ENCODE measurements around the gene MCF2L.
A peak's percentile ranks its signal among the peaks of the same experiment; 100 is the strongest.

The MCF2L gene

GRCh38 chr13:112962911-112963625 is 5.9 kb upstream of the MCF2L start:
- no peak for TF ChIP-seq JUND (IDR thresholded peaks at IDR 0.05; ENCODE audit: low read depth)
- DNase-seq (ENCODE audit: low read depth in 1 of 2, low spot score in 1 of 2) = no peak
- in situ Hi-C loops (cut with HindIII; ENCODE audit: low pct_unique_long_range_greater_than_20kb, low sequenced_read_pairs) = no loop called here

DNA sequence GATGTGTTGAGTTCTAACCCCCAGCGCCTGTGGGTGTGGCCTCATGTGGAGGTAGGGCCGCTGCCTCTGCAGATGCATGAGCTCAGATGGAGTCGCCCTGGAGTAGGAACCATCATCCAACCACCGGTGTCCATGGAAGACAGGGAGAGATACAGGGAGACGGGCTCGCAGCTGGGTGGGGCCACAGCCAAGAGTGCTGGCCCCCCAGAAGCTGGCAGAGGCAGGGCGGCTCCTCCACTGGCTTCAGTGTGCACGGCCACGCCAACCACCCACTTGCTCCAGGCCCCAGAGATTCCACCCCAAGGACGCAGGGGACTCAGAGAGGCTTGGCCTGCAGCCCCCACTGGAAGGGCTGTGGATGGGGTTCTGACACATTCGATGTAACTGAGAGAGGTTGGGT is 5.4 kb upstream of the MCF2L start:
- DNase-seq (ENCODE audit: low read depth in 1 of 2, low spot score in 1 of 2) = no peak
- in situ Hi-C loops (cut with HindIII; ENCODE audit: low pct_unique_long_range_greater_than_20kb, low sequenced_read_pairs) = no loop called here
- TF ChIP-seq JUND (IDR thresholded peaks at IDR 0.05; ENCODE audit: low read depth) = no peak

DNA sequence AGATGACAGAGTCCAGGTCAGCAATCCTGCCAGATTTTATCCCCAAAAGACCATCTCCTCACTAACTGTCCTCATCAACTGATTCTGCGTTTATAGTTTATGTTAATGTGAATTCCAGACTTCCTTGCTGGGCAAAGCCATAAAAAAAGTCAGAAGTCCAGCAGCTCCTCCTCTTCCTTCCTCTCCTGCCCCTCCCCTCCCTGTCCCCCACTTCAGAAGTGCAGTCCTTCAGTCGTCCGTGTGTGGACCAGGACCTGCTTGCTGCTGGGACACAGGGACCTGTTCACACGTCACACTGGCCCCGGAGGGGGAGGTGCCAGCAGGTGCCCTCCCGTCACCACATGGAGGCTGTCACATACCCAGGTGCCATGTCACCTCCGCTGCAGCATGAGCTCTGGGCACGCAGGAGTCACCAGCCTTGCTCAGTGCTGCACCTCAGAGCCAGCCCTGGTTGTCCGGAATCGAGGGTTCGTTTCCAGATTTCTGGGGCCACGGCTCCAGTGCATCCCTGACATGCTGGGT is 4.0 kb upstream of the MCF2L start:
- in situ Hi-C loops (cut with HindIII; ENCODE audit: low pct_unique_long_range_greater_than_20kb, low sequenced_read_pairs) = no loop called here
- TF ChIP-seq JUND (IDR thresholded peaks at IDR 0.05; ENCODE audit: low read depth) = no peak
- no peak for DNase-seq (ENCODE audit: low read depth in 1 of 2, low spot score in 1 of 2)

- in situ Hi-C loops (cut with HindIII; ENCODE audit: low pct_unique_long_range_greater_than_20kb, low sequenced_read_pairs) = no loop called here
- no peak for TF ChIP-seq JUND (IDR thresholded peaks at IDR 0.05; ENCODE audit: low read depth)
- no peak for DNase-seq (ENCODE audit: low read depth in 1 of 2, low spot score in 1 of 2)
These were observed 3.4 kb upstream of the MCF2L start for GRCh38 chr13:112965573-112966115.

GRCh38 chr13:112966776-112967175 is 2.2 kb upstream of the MCF2L start:
- in situ Hi-C loops (cut with HindIII; ENCODE audit: low pct_unique_long_range_greater_than_20kb, low sequenced_read_pairs) = no loop called here
- DNase-seq (ENCODE audit: low read depth in 1 of 2, low spot score in 1 of 2) = no peak
- TF ChIP-seq JUND (IDR thresholded peaks at IDR 0.05; ENCODE audit: low read depth) = no peak

DNA sequence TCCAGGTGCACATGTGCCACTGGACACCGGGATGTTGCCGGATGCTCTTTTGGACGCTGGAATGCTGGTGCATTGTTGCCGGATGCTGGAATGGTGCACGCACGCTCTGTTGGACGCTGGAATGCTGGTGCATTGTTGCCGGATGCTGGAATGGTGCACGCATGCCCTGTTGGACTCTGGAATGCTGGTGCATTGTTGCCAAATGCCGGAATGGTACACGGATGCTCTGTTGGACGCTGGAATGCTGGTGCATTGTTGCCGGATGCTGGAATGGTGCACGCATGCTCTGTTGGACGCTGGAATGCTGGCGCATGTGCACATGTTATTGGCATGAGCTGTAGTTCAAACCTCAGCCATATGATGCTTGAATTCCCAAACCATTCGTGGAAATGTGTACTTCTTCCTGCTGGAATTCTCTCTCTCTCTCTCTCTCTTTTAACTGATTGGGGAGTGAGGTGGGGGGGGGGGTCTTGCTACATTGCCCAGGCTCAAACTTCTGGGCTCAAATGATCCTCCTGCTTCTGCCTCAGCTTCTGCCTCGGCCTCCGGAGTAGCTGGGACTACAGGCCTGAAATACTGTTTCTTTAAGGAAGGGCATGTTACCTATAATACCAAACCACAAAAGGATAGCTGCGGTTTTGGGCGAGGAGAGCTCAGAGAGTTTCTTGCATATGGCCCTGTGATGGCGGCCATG is 1.2 kb upstream of the MCF2L start:
- TF ChIP-seq JUND (IDR thresholded peaks at IDR 0.05; ENCODE audit: low read depth) = no peak
- DNase-seq (ENCODE audit: low read depth in 1 of 2, low spot score in 1 of 2) = no peak
- in situ Hi-C loops (cut with HindIII; ENCODE audit: low pct_unique_long_range_greater_than_20kb, low sequenced_read_pairs) = no loop called here

DNA sequence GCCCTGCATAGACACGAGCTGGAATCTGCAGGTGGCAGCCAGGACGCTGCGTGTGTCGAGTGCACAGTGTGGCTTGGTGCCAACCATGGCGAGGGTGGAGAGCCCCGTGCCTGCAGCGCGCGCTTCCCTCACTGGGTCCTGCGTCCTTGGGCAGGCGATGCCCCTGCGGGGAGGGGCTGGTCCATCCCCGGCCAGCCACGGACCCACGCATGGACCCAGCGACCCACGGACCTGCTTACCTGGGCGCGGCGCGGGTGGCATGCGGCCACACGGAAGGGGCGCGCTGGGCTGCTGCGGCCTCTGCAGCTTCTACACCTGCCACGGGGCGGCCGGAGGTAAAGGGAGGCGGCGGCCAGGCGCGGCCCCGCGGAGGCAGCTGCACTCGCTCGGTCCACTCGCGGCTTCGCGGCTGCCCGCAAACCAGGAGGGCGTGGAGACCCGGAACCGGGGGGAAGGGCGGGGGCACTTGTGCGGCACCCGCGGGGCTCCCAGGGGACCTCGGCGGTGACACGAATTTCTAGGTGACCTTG is 569 bp upstream of the MCF2L start:
- peak; percentile 73 to 74 for DNase-seq (ENCODE audit: low read depth in 1 of 2, low spot score in 1 of 2)
- in situ Hi-C loops (cut with HindIII; ENCODE audit: low pct_unique_long_range_greater_than_20kb, low sequenced_read_pairs) = no loop called here
- no peak for TF ChIP-seq JUND (IDR thresholded peaks at IDR 0.05; ENCODE audit: low read depth)

DNA sequence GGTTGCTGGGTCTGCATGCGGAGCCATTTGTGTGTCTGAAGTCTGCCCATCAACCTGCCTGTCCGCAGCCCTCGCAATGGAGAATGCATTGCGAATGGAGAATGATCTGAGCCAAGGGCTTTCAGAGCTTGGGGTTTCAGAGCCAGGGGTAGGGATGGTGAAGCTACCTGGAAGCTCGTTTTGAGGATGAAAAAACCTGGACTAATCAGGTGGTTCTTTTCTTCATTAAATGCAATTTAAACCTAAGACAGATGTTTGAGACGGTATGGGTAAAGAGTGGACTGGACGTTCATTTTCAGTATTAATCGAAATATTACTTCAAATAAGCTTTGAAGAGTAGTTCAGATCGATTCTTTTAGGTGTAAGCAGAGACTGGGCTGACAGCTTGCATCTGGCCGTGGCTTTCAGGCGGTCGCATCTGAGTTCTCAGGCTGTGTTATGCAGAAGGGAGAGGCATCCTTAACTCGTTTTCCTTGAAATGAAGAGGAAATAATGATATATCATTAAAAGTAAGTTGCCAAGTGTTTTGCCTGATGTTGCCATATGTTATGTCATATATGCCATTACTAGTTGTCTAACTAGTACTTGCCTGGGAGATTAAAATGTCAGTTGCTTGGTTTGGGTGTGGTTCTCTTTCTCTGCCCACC is 801 bp downstream of the MCF2L start:
- no peak for DNase-seq (ENCODE audit: low read depth in 1 of 2, low spot score in 1 of 2)
- in situ Hi-C loops (cut with HindIII; ENCODE audit: low pct_unique_long_range_greater_than_20kb, low sequenced_read_pairs) = no loop called here

DNA sequence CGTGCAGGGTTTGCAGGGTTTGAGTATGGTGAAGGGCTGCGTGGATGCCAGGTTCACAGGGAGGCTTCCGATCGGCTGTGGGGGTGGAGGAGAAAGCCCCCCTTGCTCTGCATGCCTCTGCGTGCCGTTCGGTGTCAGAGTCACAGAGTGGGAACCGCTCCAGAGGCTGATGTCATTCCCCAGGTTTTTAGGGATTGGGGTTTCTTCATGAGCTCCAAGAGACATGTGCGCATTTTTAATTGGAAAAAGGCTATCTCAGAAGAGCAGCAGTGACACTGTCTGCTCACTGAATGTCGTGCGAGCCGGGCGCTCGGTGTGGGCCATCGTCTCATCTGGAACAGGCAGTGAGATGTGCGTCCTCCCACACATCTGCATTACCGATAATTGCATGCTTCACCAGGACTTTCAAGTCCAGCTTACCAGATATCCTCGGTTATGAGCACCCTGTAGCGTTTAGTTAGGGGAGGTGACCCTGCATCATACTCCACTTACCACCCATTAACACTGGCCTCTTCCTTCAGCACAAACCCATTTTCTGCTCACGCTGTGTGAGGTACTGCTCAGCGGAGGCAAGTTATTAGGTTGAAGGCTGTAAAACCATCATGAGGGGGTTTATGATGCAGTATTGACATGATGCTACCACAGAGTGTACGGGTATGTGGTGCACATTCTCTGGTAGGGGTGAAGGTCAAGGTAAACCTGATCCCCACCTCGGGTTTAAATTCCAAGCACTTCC is 1.7 kb downstream of the MCF2L start:
- no peak for TF ChIP-seq JUND (IDR thresholded peaks at IDR 0.05; ENCODE audit: low read depth)
- in situ Hi-C loops (cut with HindIII; ENCODE audit: low pct_unique_long_range_greater_than_20kb, low sequenced_read_pairs) = no loop called here
- no peak for DNase-seq (ENCODE audit: low read depth in 1 of 2, low spot score in 1 of 2)

More for the DNA sequence above, 801 bp downstream of the MCF2L start:
- TF ChIP-seq JUND (IDR thresholded peaks at IDR 0.05; ENCODE audit: low read depth) = no peak

DNA sequence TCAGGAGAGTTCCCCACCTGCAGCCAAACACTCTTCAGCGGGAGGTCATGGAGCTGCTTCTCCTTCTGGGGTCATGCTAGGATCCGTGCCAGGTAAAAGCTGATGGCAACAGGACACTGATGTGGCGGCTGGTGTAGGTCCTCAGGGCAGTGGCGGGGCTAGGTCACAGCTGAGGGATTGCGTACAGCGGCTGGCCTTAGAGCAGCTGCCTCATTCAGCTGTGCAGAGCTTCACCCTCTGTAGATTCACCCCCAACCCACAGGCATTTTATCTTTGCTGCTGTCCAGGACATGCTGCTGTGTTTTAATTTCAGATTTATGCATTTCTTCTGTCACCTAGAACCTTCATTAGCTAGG is 2.3 kb downstream of the MCF2L start:
- DNase-seq (ENCODE audit: low read depth in 1 of 2, low spot score in 1 of 2) = no peak
- TF ChIP-seq JUND (IDR thresholded peaks at IDR 0.05; ENCODE audit: low read depth) = no peak
- in situ Hi-C loops (cut with HindIII; ENCODE audit: low pct_unique_long_range_greater_than_20kb, low sequenced_read_pairs) = no loop called here

DNA sequence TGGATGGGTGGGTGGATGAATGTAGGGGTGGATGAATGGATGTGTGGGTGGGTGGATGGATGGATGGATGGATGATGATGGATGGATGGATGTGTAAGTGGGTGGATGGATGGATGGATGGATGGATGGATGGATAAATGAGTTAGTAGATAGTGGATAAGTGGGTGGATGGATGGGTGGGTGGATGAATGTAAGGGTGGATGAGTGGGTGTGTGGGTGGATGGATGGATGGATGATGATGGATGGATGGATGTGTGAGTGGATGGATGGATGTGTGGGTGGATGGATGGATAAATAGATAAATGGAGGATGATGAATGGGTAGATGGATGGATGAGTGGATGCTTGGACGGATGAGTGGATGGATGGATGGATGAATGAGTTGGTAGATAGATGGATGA is 3.2 kb downstream of the MCF2L start:
- no peak for DNase-seq (ENCODE audit: low read depth in 1 of 2, low spot score in 1 of 2)
- TF ChIP-seq JUND (IDR thresholded peaks at IDR 0.05; ENCODE audit: low read depth) = no peak
- in situ Hi-C loops (cut with HindIII; ENCODE audit: low pct_unique_long_range_greater_than_20kb, low sequenced_read_pairs) = no loop called here

All from T47D (cell line).